HepG2 (cell line): Measurements from ENCODE around the gene ENG. TPM values are rescaled to one million over a fixed set of nuclear protein-coding genes. Genes with fewer than 3 reads are reported as not detected.

Experiments
- ATAD3A ChIP-seq: sonication (generic); formaldehyde crosslinking; IDR thresholded peaks from 2 replicates; pipeline ENCODE4 v1.4.0; 2020; ENCODE audit warnings: missing genetic modification reagents
- BCL3 ChIP-seq: sonication (generic); formaldehyde crosslinking; IDR thresholded peaks from 2 replicates; pipeline ENCODE4 v1.5.1; 2020; ENCODE audit warnings: mild to moderate bottlenecking, missing genetic modification reagents, moderate library complexity
- GTF2F1 ChIP-seq: fragments of 150-350 bp; IDR thresholded peaks from 2 replicates; pipeline ENCODE4 v1.6.1; 2014; ENCODE audit warnings: low read length
- HNF1A ChIP-seq, 2 experiments: sonication (generic) in 1 of 2; formaldehyde crosslinking in 1 of 2; IDR thresholded peaks; 2 replicates each; pipeline versions ENCODE4 v1.4.0 to v1.6.1; 2016 to 2020; ENCODE audit warnings: borderline replicate concordance in 1 of 2, low read depth in 1 of 2, mild to moderate bottlenecking in 1 of 2, missing genetic modification reagents in 1 of 2
- KDM2A ChIP-seq: sonication (generic); formaldehyde crosslinking; IDR thresholded peaks from 2 replicates; pipeline ENCODE4 v1.4.0; 2020; ENCODE audit warnings: low read depth, missing genetic modification reagents, borderline replicate concordance
- MIXL1 ChIP-seq: IDR thresholded peaks from 2 replicates; pipeline ENCODE4 v1.6.1; 2016
- NR2F6 ChIP-seq, 2 experiments: IDR thresholded peaks; 2 replicates each; pipeline ENCODE4 v1.6.1; 2016; ENCODE audit warnings: antibody characterized with exemption in 1 of 2, mild to moderate bottlenecking in 1 of 2
- PAXIP1 ChIP-seq: sonication (generic); formaldehyde crosslinking; conservative IDR thresholded peaks from 2 replicates; pipeline ENCODE4 v1.4.0; 2020; ENCODE audit warnings: mild to moderate bottlenecking, missing genetic modification reagents, moderate library complexity
- POLR2A ChIP-seq, 2 experiments: IDR thresholded peaks; 2 replicates each; pipeline ENCODE4 v1.6.1; 2011; ENCODE audit warnings: low read depth in 2 of 2, low read length in 2 of 2, mild to moderate bottlenecking in 1 of 2, moderate library complexity in 1 of 2; ENCODE audit not compliant: insufficient read depth in 1 of 2
- TBX2 ChIP-seq: sonication (generic); formaldehyde crosslinking; IDR thresholded peaks from 2 replicates; pipeline ENCODE4 v1.5.0; 2020; ENCODE audit warnings: missing genetic modification reagents, mild to moderate bottlenecking, borderline replicate concordance
- XBP1 ChIP-seq: sonication (generic); formaldehyde crosslinking; IDR thresholded peaks from 2 replicates; pipeline ENCODE4 v1.5.0; 2020; ENCODE audit warnings: missing genetic modification reagents
- ZNF121 ChIP-seq: sonication (generic); formaldehyde crosslinking; IDR thresholded peaks from 2 replicates; pipeline ENCODE4 v1.5.0; 2020; ENCODE audit warnings: mild to moderate bottlenecking, missing genetic modification reagents
- polyA plus RNA-seq, 8 experiments: library from polyadenylated mRNA; depleted of rRNA in 3 of 8; stranded (reverse) in 7 of 8; unstranded in 1 of 8; fragments of >200 nt; fragmentation: Illumina TruSeq in 4 of 8; extraction: Trizol in 4 of 8; gene quantifications; 2 replicates each; pipeline versions ENCODE4 v1.2.1 to v1.2.3, GENCODE V29; 2011 to 2016; ENCODE audit warnings: low read depth in 4 of 8, missing spikeins in 1 of 8, mixed read lengths in 1 of 8; ENCODE audit not compliant: insufficient read depth in 1 of 8
- total RNA-seq, 5 experiments: library from RNA; depleted of rRNA; stranded (reverse); fragments of >200 nt; fragmentation: Illumina TruSeq; extraction: Trizol; gene quantifications; 2 replicates each; pipeline ENCODE4 v1.2.3, GENCODE V29; 2016; ENCODE audit warnings: low read depth in 1 of 5

ENG gene
- total and polyA plus RNA-seq, 2 of the 13 experiments (the other 11 are each of a cell fraction or from before 2014, with no cell fraction given): 0.02 to 1.1 TPM

- no peak for TF ChIP-seq HNF1A (IDR thresholded peaks at IDR 0.05; ENCODE audit: low read depth)
- TF ChIP-seq HNF1A (CRISPR knock-in tag; IDR thresholded peaks at IDR 0.05; ENCODE audit: borderline replicate concordance): no peak
- TF ChIP-seq MIXL1 (CRISPR knock-in tag): no peak
- TF ChIP-seq ATAD3A (CRISPR knock-in tag): no peak
- TF ChIP-seq PAXIP1 (CRISPR knock-in tag): peak; percentile 28; the same call in 1 of the 2 replicates
- no peak for TF ChIP-seq BCL3 (CRISPR knock-in tag)
- TF ChIP-seq KDM2A (CRISPR knock-in tag): peak; percentile 66; the same call in 1 of the 2 replicates
- TF ChIP-seq POLR2A (IDR thresholded peaks at IDR 0.05; ENCODE audit: insufficient read depth in 1 of 2, low read depth in 2 of 2, low read length in 2 of 2): peak; percentile 22 to 36; a peak in 1 of 4 replicates
- no peak for TF ChIP-seq TBX2 (CRISPR knock-in tag)
- 0 out of 2 replicates have a peak, but pooled peaks have one; percentile 17 for TF ChIP-seq NR2F6 (IDR thresholded peaks at IDR 0.05)
- peak; percentile 42; the same call in 1 of the 2 replicates for TF ChIP-seq NR2F6 (CRISPR knock-in tag; IDR thresholded peaks at IDR 0.05)
- no peak for TF ChIP-seq XBP1
- TF ChIP-seq ZNF121 (CRISPR knock-in tag): 0 out of 2 replicates have a peak, but pooled peaks have one; percentile 12
- no peak for TF ChIP-seq GTF2F1
- TF ChIP-seq, all 625 proteins: peak for 24
Measured at GRCh38 chr9:127796225-127796813, 58.1 kb downstream of the ENG start (continued).
